Panc1 (cell line): ENCODE results near the gene DHRS12. TPM values are rescaled to one million over a fixed set of nuclear protein-coding genes. Genes with fewer than 3 reads are reported as not detected.

ENCODE experiments used
- ATAC-seq: fragments of 200-7000 bp; cut with Tn5 transposase; 2 replicates; pipeline ENCODE4 v1.9.1; 2020; ENCODE audit warnings: mild to moderate bottlenecking, moderate library complexity
- BruUV-seq: library from RNA; stranded (reverse); fragments of 400-500 nt; replicated peaks from 2 replicates; lab custom pipeline; 2021; lab: Mats Ljungman, UMichigan
- CTCF ChIA-PET: fragments of 300-600 bp; sonication (Branson Sonifier 250); formaldehyde crosslinking; loops from one replicate; lab custom pipeline; 2022; ENCODE audit warnings: antibody characterized with exemption; lab: Charles Lee
- POLR2A ChIA-PET: fragments of 300-600 bp; sonication (Branson Sonifier 250); formaldehyde crosslinking; loops from one replicate; lab custom pipeline; 2022; ENCODE audit warnings: antibody characterized with exemption; lab: Charles Lee
- DNase-seq: peaks from one replicate; pipeline ENCODE4 v3.0.0-alpha.2; 2010; ENCODE audit warnings: low read depth, low spot score
- H3K27ac ChIP-seq: 2 replicates; pipeline ENCODE4 v1.5.1; 2011; ENCODE audit warnings: mild to moderate bottlenecking, low read length, inconsistent platforms
- H3K27me3 ChIP-seq: fragments of 200-500 bp; sonication (Bioruptor generic); 2 replicates; pipeline ENCODE4 v1.6.0; 2014; ENCODE audit warnings: low read length, inconsistent platforms; ENCODE audit not compliant: control insufficient read depth, insufficient read depth
- H3K36me3 ChIP-seq: fragments of 200-500 bp; sonication (Bioruptor generic); 2 replicates; pipeline ENCODE4 v1.5.1; 2014; ENCODE audit warnings: inconsistent platforms, mild to moderate bottlenecking, low read length, moderate library complexity; ENCODE audit not compliant: control insufficient read depth, insufficient read depth
- H3K4me1 ChIP-seq: 2 replicates; pipeline ENCODE4 v1.5.1; 2011; ENCODE audit warnings: inconsistent platforms, mild to moderate bottlenecking, low read length, moderate library complexity; ENCODE audit not compliant: control insufficient read depth, insufficient read depth
- H3K4me3 ChIP-seq, 2 experiments: 2 replicates each; pipeline ENCODE4 v1.5.1; 2011 to 2012; ENCODE audit warnings: low read depth in 2 of 2, low read length in 2 of 2, mild to moderate bottlenecking in 2 of 2, inconsistent platforms in 1 of 2, moderate library complexity in 1 of 2
- H3K9me3 ChIP-seq: fragments of 200-500 bp; sonication (Bioruptor generic); 2 replicates; pipeline ENCODE4 v1.5.1; 2014; ENCODE audit warnings: low read depth, mild to moderate bottlenecking, inconsistent platforms, low read length, moderate library complexity; ENCODE audit not compliant: control insufficient read depth, insufficient read depth
- POLR2AphosphoS5 ChIP-seq: IDR thresholded peaks from 2 replicates; pipeline ENCODE4 v1.6.1; 2012; ENCODE audit warnings: mild to moderate bottlenecking, low read depth, low read length, moderate library complexity
- SIN3A ChIP-seq: IDR thresholded peaks from 2 replicates; pipeline ENCODE4 v1.6.1; 2012; ENCODE audit warnings: low read depth, mild to moderate bottlenecking, low read length, moderate library complexity, borderline replicate concordance; ENCODE audit not compliant: insufficient read depth
- TCF7L2 ChIP-seq: IDR thresholded peaks from 2 replicates; pipeline ENCODE4 v1.6.1; 2011; ENCODE audit warnings: mild to moderate bottlenecking, low read depth, low read length, inconsistent platforms
- in situ Hi-C: cut with HindIII; loops from 2 replicates; pipeline ENCODE4 v1.10.0; 2016; ENCODE audit warnings: low sequenced_read_pairs, low pct_unique_long_range_greater_than_20kb
- intact Hi-C: fragments of 100-400 bp; cut with micrococcal nuclease; formaldehyde crosslinking; loops from one replicate; pipeline ENCODE4 v1.10.0; 2022; ENCODE audit not compliant: unreplicated experiment
- total RNA-seq: library from RNA; stranded (reverse); gene quantifications from one replicate; pipeline ENCODE4 v1.2.1, GENCODE V29; 2021; ENCODE audit not compliant: unreplicated experiment
- TF ChIP-seq, protein P1 (sequence below): fragments of 450-650 bp; IDR thresholded peaks from 2 replicates; pipeline ENCODE4 v1.5.1; 2017; ENCODE audit warnings: mild to moderate bottlenecking
- TF ChIP-seq, protein P2 (sequence below), 2 experiments: IDR thresholded peaks; 2 replicates each; pipeline ENCODE4 v1.6.1; 2011 to 2012; ENCODE audit warnings: low read depth in 2 of 2, control low read depth in 1 of 2, low read length in 1 of 2, mild to moderate bottlenecking in 1 of 2, moderate library complexity in 1 of 2; ENCODE audit not compliant: insufficient read depth in 1 of 2

The DHRS12 gene
- total RNA-seq, 1 experiment from 2014 or later, result 10.7 TPM

DNA sequence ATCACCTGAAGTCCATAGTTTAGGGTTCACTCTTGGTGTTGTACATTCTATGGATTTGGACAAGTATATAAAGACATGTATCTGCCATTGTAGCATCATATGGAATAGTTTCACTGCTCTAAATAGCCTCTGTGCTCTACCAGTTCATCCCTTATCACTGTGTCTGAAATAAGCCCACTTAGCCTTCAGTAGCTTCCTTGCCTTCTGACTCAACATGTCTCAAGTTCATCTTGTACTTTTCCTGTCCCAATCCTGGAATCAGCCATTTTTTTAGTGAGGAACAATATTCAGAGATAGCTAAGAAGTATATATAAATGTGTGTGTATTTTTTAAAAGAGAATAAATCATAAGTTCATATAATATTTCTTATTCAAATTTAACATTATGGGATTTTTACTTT is 79.2 kb downstream of the DHRS12 start:
- DNase-seq, result no peak
- no TSS peak for BruUV-seq
- Histone ChIP-seq H3K36me3 (no peaks in the 10 kb centered on the region; the same call in 1 of the 2 replicates), H3K27ac (no peak overlapping the region), H3K27me3 (no peaks in the 10 kb centered on the region), H3K4me3 (no peak overlapping the region), H3K9me3 (no peaks in the 10 kb centered on the region), H3K4me1 (0 out of 2 replicates have a peak, but pooled peaks cover 4% of the 10 kb centered on the region)
- CTCF ChIA-PET, result no interaction called here
- no peak for ATAC-seq
- in situ Hi-C loops (no loop called here), intact Hi-C loops (no loop called here)
- POLR2A ChIA-PET, result no interaction called here
- TF ChIP-seq, protein P1, sequence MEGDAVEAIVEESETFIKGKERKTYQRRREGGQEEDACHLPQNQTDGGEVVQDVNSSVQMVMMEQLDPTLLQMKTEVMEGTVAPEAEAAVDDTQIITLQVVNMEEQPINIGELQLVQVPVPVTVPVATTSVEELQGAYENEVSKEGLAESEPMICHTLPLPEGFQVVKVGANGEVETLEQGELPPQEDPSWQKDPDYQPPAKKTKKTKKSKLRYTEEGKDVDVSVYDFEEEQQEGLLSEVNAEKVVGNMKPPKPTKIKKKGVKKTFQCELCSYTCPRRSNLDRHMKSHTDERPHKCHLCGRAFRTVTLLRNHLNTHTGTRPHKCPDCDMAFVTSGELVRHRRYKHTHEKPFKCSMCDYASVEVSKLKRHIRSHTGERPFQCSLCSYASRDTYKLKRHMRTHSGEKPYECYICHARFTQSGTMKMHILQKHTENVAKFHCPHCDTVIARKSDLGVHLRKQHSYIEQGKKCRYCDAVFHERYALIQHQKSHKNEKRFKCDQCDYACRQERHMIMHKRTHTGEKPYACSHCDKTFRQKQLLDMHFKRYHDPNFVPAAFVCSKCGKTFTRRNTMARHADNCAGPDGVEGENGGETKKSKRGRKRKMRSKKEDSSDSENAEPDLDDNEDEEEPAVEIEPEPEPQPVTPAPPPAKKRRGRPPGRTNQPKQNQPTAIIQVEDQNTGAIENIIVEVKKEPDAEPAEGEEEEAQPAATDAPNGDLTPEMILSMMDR, result no peak
- no peak for TF ChIP-seq POLR2AphosphoS5
- TF ChIP-seq, protein P2, sequence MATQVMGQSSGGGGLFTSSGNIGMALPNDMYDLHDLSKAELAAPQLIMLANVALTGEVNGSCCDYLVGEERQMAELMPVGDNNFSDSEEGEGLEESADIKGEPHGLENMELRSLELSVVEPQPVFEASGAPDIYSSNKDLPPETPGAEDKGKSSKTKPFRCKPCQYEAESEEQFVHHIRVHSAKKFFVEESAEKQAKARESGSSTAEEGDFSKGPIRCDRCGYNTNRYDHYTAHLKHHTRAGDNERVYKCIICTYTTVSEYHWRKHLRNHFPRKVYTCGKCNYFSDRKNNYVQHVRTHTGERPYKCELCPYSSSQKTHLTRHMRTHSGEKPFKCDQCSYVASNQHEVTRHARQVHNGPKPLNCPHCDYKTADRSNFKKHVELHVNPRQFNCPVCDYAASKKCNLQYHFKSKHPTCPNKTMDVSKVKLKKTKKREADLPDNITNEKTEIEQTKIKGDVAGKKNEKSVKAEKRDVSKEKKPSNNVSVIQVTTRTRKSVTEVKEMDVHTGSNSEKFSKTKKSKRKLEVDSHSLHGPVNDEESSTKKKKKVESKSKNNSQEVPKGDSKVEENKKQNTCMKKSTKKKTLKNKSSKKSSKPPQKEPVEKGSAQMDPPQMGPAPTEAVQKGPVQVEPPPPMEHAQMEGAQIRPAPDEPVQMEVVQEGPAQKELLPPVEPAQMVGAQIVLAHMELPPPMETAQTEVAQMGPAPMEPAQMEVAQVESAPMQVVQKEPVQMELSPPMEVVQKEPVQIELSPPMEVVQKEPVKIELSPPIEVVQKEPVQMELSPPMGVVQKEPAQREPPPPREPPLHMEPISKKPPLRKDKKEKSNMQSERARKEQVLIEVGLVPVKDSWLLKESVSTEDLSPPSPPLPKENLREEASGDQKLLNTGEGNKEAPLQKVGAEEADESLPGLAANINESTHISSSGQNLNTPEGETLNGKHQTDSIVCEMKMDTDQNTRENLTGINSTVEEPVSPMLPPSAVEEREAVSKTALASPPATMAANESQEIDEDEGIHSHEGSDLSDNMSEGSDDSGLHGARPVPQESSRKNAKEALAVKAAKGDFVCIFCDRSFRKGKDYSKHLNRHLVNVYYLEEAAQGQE (IDR thresholded peaks at IDR 0.05; ENCODE audit: insufficient read depth in 1 of 2, low read depth in 2 of 2, low read length in 1 of 2), result no peak
- no peak for TF ChIP-seq TCF7L2
- TF ChIP-seq SIN3A, result no peak

DNA sequence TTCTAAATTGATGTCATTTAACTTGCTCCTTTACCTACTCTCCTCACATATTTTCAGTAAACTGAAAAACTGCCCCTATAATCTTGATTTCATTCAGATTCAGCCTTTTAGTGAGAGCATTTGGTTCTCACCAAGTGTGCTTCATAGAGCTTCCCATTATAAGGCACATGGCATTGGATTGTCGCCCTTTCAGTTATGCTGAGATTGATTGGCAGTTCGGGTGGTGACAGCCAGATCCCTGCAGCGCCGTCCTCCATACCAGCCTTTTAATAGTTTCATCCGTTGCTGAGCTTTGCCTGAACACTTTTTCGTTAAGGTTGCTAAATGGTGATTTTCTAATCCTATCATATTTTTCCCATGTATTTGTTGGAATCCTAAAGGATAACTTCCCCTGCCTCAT is 80.4 kb downstream of the DHRS12 start:
- CTCF ChIA-PET, result no interaction called here
- ATAC-seq (no peak), DNase-seq (no peak)
- Histone ChIP-seq H3K27me3 (no peaks in the 10 kb centered on the region), H3K4me3 (no peak overlapping the region), H3K9me3 (no peaks in the 10 kb centered on the region), H3K4me1 (no peaks in the 10 kb centered on the region), H3K27ac (no peak overlapping the region), H3K36me3 (no peaks in the 10 kb centered on the region; the same call in 1 of the 2 replicates)
- in situ Hi-C loops, result no loop called here
- BruUV-seq, result no TSS peak
- POLR2A ChIA-PET, result no interaction called here
- intact Hi-C loops, result no loop called here
- no peak for TF ChIP-seq TCF7L2
- TF ChIP-seq, protein P1, result no peak
- no peak for TF ChIP-seq SIN3A
- no peak for TF ChIP-seq POLR2AphosphoS5
- TF ChIP-seq, protein P2 (IDR thresholded peaks at IDR 0.05; ENCODE audit: insufficient read depth in 1 of 2, low read depth in 2 of 2, low read length in 1 of 2), result no peak
